ENCODE measurements around the gene FOXB2. TPM values are rescaled to one million over a fixed set of nuclear protein-coding genes. Genes with fewer than 3 reads are reported as not detected.

The FOXB2 gene
- total and polyA plus RNA-seq, 2 of the 13 experiments (the other 11 are each of a cell fraction or from before 2014, with no cell fraction given), result not detected

- 0 out of 2 replicates have a peak, but pooled peaks have one; percentile 62 for TF ChIP-seq EZH2 (conservative IDR thresholded peaks at IDR 0.05; ENCODE audit: low read depth, low read length)
These were observed 3.5 kb downstream of the FOXB2 start (continued) for GRCh38 chr9:77022783-77023440.

GRCh38 chr9:77023726-77024125 lies 4.3 kb downstream of the FOXB2 start:
- Histone ChIP-seq H3K9ac (ENCODE audit: insufficient read depth, low read depth, low read length) (no peak overlapping the region), H3K4me1 (ENCODE audit: insufficient read depth, low read length) (no peaks in the 10 kb centered on the region), H3K27ac (ENCODE audit: extremely low read length, insufficient read depth, low read length) (no peak overlapping the region), H3K79me2 (ENCODE audit: insufficient read depth, low read length) (no peaks in the 10 kb centered on the region), H3K4me2 (ENCODE audit: low read depth, low read length) (no peak overlapping the region), H2AFZ (ENCODE audit: low read length) (no peak overlapping the region), H4K20me1 (ENCODE audit: insufficient read depth, low read length) (no peaks in the 10 kb centered on the region), H3K27me3 (ENCODE audit: control insufficient read depth in 1 of 2, insufficient read depth in 2 of 2, low read length in 2 of 2) (peaks cover 1 to 53% of the 10 kb centered on the region in 2 experiments), H3K4me3 (replicated peaks in 1 of 3; ENCODE audit: insufficient read depth in 1 of 3, low read depth in 2 of 3, low read length in 3 of 3) (no peak overlapping the region), H3K36me3 (replicated peaks in 1 of 2; ENCODE audit: control insufficient read depth in 1 of 2, insufficient read depth in 2 of 2, low read length in 2 of 2) (no peaks in the 10 kb centered on the region), H3K9me3 (ENCODE audit: low read length) (no peaks in the 10 kb centered on the region)
- in situ Hi-C loops (cut with HindIII; ENCODE audit: extremely low pct_ligation_motif_present, low pct_unique_long_range_greater_than_20kb) (no loop called here), intact Hi-C loops (cut with micrococcal nuclease; ENCODE audit: unreplicated experiment) (no loop called here)
- TF ChIP-seq ZNF543 (CRISPR knock-in tag; IDR thresholded peaks at IDR 0.05) (no peak), ELF4 (CRISPR knock-in tag; IDR thresholded peaks at IDR 0.05; ENCODE audit: borderline replicate concordance) (no peak), ZNF777 (CRISPR knock-in tag; IDR thresholded peaks at IDR 0.05) (no peak), MEIS2 (CRISPR knock-in tag; IDR thresholded peaks at IDR 0.05) (no peak), SP140L (CRISPR knock-in tag; IDR thresholded peaks at IDR 0.05; ENCODE audit: borderline replicate concordance) (no peak), HBP1 (CRISPR knock-in tag; IDR thresholded peaks at IDR 0.05; ENCODE audit: low read depth) (no peak), PLRG1 (conservative IDR thresholded peaks at IDR 0.05) (no peak), FOXK2 (IDR thresholded peaks at IDR 0.05) (no peak), ZNF589 (CRISPR knock-in tag; conservative IDR thresholded peaks at IDR 0.05) (no peak), KLF11 (CRISPR knock-in tag; IDR thresholded peaks at IDR 0.05) (no peak), ZNF343 (CRISPR knock-in tag; IDR thresholded peaks at IDR 0.05) (no peak), SRF (IDR thresholded peaks at IDR 0.05; ENCODE audit: low read depth, low read length) (no peak), PRPF4 (IDR thresholded peaks at IDR 0.05; ENCODE audit: low read depth, low read length, poor library complexity, severe bottlenecking) (no peak), RAD21 (CRISPR knock-in tag; IDR thresholded peaks at IDR 0.05) (no peak)
- FAIRE-seq (no peak), ATAC-seq (no peak), DNase-seq (ENCODE audit: low spot score) (no peak)
- ChIA-PET CTCF (ENCODE audit: low intra/inter-chr PET ratio, low total read pairs) (no interaction called here), POLR2A (no interaction called here)
- 6% methylated on average over 9 of the region's 10 CpGs for WGBS (ENCODE audit: low lambda C conversion rate)
- BruUV-seq (replicated peaks), result no TSS peak
